A673 (cell line): ENCODE results near the gene HNRNPM. TPM values are rescaled to one million over a fixed set of nuclear protein-coding genes. Genes with fewer than 3 reads are reported as not detected.

ENCODE experiments used
- BruUV-seq: library from RNA; stranded (reverse); fragments of 400-500 nt; replicated peaks from 2 replicates; lab custom pipeline; 2021; lab: Mats Ljungman, UMichigan
- CTCF ChIA-PET: fragments of 300-600 bp; sonication (Branson Sonifier 250); formaldehyde crosslinking; loops from one replicate; lab custom pipeline; 2022; ENCODE audit warnings: antibody characterized with exemption; lab: Charles Lee
- POLR2A ChIA-PET: fragments of 300-600 bp; sonication (Branson Sonifier 250); formaldehyde crosslinking; loops from one replicate; lab custom pipeline; 2022; ENCODE audit warnings: antibody characterized with exemption; ENCODE audit not compliant: low non-redundant PET; lab: Charles Lee
- DNase-seq: peaks from one replicate; pipeline ENCODE4 v3.0.0-alpha.2; 2015; ENCODE audit warnings: low spot score
- H3K27ac ChIP-seq: fragments of 200-600 bp; sonication (generic); 2 replicates; pipeline ENCODE4 v1.5.1; 2016; ENCODE audit warnings: mixed run types, low read depth, mild to moderate bottlenecking, mixed read lengths, antibody characterized with exemption, low read length; ENCODE audit not compliant: poor library complexity, severe bottlenecking
- H3K27me3 ChIP-seq: fragments of 200-600 bp; sonication (generic); replicated peaks from 2 replicates; pipeline ENCODE4 v1.6.1; 2017; ENCODE audit warnings: mixed run types, low read depth, mild to moderate bottlenecking, mixed read lengths, antibody characterized with exemption, low read length; ENCODE audit not compliant: insufficient read depth, poor library complexity
- H3K36me3 ChIP-seq: fragments of 200-600 bp; sonication (generic); 2 replicates; pipeline ENCODE4 v1.6.1; 2016; ENCODE audit warnings: mixed run types, mild to moderate bottlenecking, mixed read lengths, antibody characterized with exemption, low read length; ENCODE audit not compliant: insufficient read depth, poor library complexity, severe bottlenecking
- H3K4me1 ChIP-seq: fragments of 200-600 bp; sonication (generic); 2 replicates; pipeline ENCODE4 v1.6.1; 2017; ENCODE audit warnings: mixed run types, mild to moderate bottlenecking, mixed read lengths, antibody characterized with exemption, low read length; ENCODE audit not compliant: insufficient read depth, poor library complexity, severe bottlenecking
- H3K4me3 ChIP-seq: fragments of 200-600 bp; sonication (generic); 2 replicates; pipeline ENCODE4 v1.5.1; 2016; ENCODE audit warnings: low read depth, mixed run types, mild to moderate bottlenecking, mixed read lengths, low read length; ENCODE audit not compliant: poor library complexity, severe bottlenecking
- H3K9me3 ChIP-seq: fragments of 200-600 bp; sonication (generic); 2 replicates; pipeline ENCODE4 v1.6.1; 2016; ENCODE audit warnings: mixed run types, low read depth, mild to moderate bottlenecking, mixed read lengths, antibody characterized with exemption, low read length; ENCODE audit not compliant: poor library complexity, severe bottlenecking
- CTCF ChIP-seq: fragments of 300-800, 200-600 bp; sonication (generic); conservative IDR thresholded peaks from 2 replicates; pipeline ENCODE4 v1.5.1; 2017; ENCODE audit warnings: low read depth, mild to moderate bottlenecking, antibody characterized with exemption, low read length, moderate library complexity, mixed read lengths
- EZH2 ChIP-seq: fragments of 200-600 bp; sonication (generic); IDR thresholded peaks from 2 replicates; pipeline ENCODE4 v1.6.1; 2017; ENCODE audit warnings: borderline replicate concordance, low read depth, mild to moderate bottlenecking, mixed read lengths, antibody characterized with exemption, low read length; ENCODE audit not compliant: poor library complexity, severe bottlenecking
- intact Hi-C: fragments of 100-400 bp; cut with micrococcal nuclease; formaldehyde crosslinking; loops from one replicate; pipeline ENCODE4 v1.10.0; 2022; ENCODE audit not compliant: unreplicated experiment
- total RNA-seq: library from RNA; stranded (reverse); gene quantifications from 2 replicates; pipeline ENCODE4 v1.2.3, GENCODE V29; 2021

The HNRNPM gene
- total RNA-seq, 1 experiment from 2014 or later = 436 TPM

DNA sequence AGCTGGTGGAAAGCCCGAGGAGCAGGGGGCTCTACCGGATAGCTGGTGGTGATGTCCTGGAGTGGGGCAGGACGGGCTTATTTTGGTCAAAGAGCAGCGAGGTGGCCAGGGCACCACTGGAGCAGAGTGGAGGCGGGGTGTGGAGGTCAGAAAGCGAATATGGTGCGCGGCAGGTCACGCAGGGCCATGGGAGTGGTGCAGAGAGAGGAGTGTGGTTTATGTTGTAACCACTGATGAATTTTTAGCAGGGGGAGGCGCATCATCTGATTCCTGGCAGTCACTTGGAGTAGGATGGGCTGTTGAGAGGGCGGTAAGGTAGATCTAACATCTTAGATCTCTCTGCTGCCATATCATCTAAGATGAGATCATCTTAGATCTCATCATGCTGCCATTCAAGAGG lies 70.5 kb downstream of the HNRNPM start:
- intact Hi-C loops = no loop called here
- POLR2A ChIA-PET = no interaction called here
- no peak for TF ChIP-seq EZH2
- no peak for TF ChIP-seq CTCF
- no peaks in the 10 kb centered on the region for H3K27me3 ChIP-seq
- CTCF ChIA-PET = no interaction called here
- no TSS peak for BruUV-seq
- H3K36me3 ChIP-seq = peaks cover 11% of the 10 kb centered on the region
- no peaks in the 10 kb centered on the region for H3K9me3 ChIP-seq
- no peak overlapping the region for H3K27ac ChIP-seq
- H3K4me1 ChIP-seq = peaks cover 17% of the 10 kb centered on the region
- H3K4me3 ChIP-seq = no peak overlapping the region
- DNase-seq = no peak

DNA sequence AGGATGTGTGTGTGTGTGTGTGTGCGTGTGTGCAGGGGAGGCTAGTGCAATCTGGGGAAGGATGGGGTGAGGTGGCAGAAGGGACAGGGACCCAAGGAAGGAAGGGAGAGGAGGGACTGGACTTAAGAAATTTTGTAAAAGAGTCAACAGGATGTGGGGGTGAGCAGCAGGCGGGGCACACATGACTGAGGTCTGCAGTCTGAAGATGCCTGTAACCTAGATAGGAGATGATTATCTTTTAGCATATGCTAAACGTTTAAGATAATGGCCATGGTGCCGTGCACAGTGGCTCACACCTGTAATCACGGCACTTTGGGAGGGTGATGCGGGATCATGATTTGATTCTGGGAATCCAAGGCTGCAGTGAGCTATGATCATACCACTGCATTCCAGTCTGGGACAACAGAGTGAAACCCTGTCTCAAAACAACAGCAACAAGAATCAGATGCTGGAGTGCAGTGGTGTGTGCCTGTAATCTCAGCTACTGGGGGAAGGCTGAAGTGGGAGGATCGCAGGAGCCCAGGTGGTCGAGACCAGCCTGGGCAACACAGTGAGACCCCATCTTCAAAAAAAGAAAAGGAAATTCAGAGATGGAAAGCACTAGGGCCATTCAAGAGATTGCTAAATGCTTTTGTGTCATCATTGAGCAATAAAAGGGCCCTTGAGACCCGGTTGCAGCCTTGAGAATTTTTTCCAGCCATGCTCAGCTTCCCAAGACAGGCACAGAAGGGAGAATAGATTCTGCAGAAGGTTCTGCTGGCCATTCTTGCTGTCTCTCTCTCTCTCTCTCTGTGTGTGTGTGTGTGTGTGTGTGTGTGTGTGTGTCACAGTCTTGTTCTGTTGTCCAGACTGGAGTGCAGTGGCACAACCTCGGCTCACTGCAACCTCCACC lies 73.0 kb downstream of the HNRNPM start:
- H3K27ac ChIP-seq = no peak overlapping the region
- no peaks in the 10 kb centered on the region for H3K9me3 ChIP-seq
- intact Hi-C loops = no loop called here
- POLR2A ChIA-PET = no interaction called here
- no peak overlapping the region for H3K4me3 ChIP-seq
- TF ChIP-seq EZH2 = no peak
- no peak for TF ChIP-seq CTCF
- no peak for DNase-seq
- BruUV-seq = no TSS peak
- peaks cover 8% of the 10 kb centered on the region for H3K4me1 ChIP-seq
- H3K36me3 ChIP-seq = no peaks in the 10 kb centered on the region
- CTCF ChIA-PET = no interaction called here
- H3K27me3 ChIP-seq = no peaks in the 10 kb centered on the region

GRCh38 chr19:8518536-8518935 lies 73.8 kb downstream of the HNRNPM start:
- DNase-seq = no peak
- intact Hi-C loops = no loop called here
- Histone ChIP-seq H3K9me3 (no peaks in the 10 kb centered on the region), H3K36me3 (no peaks in the 10 kb centered on the region), H3K27me3 (no peaks in the 10 kb centered on the region), H3K27ac (no peak overlapping the region), H3K4me3 (no peak overlapping the region), H3K4me1 (peaks cover under 1% of the 10 kb centered on the region)
- POLR2A ChIA-PET = no interaction called here
- no TSS peak for BruUV-seq
- TF ChIP-seq CTCF = no peak
- TF ChIP-seq EZH2 = no peak
- CTCF ChIA-PET = no interaction called here
